ENCODE measurements around the gene MRPL16. TPM values are rescaled to one million over a fixed set of nuclear protein-coding genes. Genes with fewer than 3 reads are reported as not detected.
A peak's percentile ranks its signal among the peaks of the same experiment; 100 is the strongest.
"Not testable (repeated sequence)": the region's sequence is repeated elsewhere in the genome, so short reads cannot be mapped to it uniquely, and the experiment has no call there.

The MRPL16 gene
- polyA plus RNA-seq = 100 to 1,000 TPM in 1 of 4 donors, 10 to 100 TPM in 3; 41.1 to 113 (median 58.6) TPM
- long read RNA-seq, donor 1, transcript MRPL16-201 (4 exons, 1,182 nt) = major isoform, 72 of 75 reads
- long read RNA-seq, donor 1, partial matches to known transcripts = 0 of 75 reads
- long read RNA-seq, donor 1, other reads (novel, unspliced or antisense) = 0 of 75 reads
- long read RNA-seq, donor 2, transcript MRPL16-201 (4 exons, 1,182 nt) = major isoform, 16 of 17 reads
- long read RNA-seq, donor 2, partial matches to known transcripts = 0 of 17 reads
- long read RNA-seq, donor 2, other reads (novel, unspliced or antisense) = 0 of 17 reads
- long read RNA-seq, donor 3, transcript MRPL16-201 (4 exons, 1,182 nt) = major isoform, 25 of 26 reads
- long read RNA-seq, donor 3, partial matches to known transcripts = 0 of 26 reads
- long read RNA-seq, donor 3, other reads (novel, unspliced or antisense) = 0 of 26 reads
- long read RNA-seq, donor 4 = 0 reads
- long read RNA-seq, donor 5, transcript MRPL16-201 (4 exons, 1,182 nt) = major isoform, 11 of 12 reads
- long read RNA-seq, donor 5, partial matches to known transcripts = 0 of 12 reads
- long read RNA-seq, donor 5, other reads (novel, unspliced or antisense) = 0 of 12 reads
- long read RNA-seq, donor 6, transcript MRPL16-201 (4 exons, 1,182 nt) = major isoform, 29 of 29 reads
- long read RNA-seq, donor 6, partial matches to known transcripts = 0 of 29 reads
- long read RNA-seq, donor 6, other reads (novel, unspliced or antisense) = 0 of 29 reads
- long read RNA-seq, donor 7 = 0 reads
- long read RNA-seq, donor 8, partial matches to known transcripts = 0 of 2 reads
- long read RNA-seq, donor 8, other reads (novel, unspliced or antisense) = 0 of 2 reads
- long read RNA-seq, donor 9, partial matches to known transcripts = 0 of 5 reads
- long read RNA-seq, donor 9, other reads (novel, unspliced or antisense) = 0 of 5 reads
- long read RNA-seq, donor 10, transcript MRPL16-201 (4 exons, 1,182 nt) = major isoform, 21 of 22 reads
- long read RNA-seq, donor 10, partial matches to known transcripts = 0 of 22 reads
- long read RNA-seq, donor 10, other reads (novel, unspliced or antisense) = 0 of 22 reads

GRCh38 chr11:59810189-59810910, at the start of gene MRPL16:
Gene MRPL16 (minus strand): TSS chr11:59810778. CDS start chr11:59810658, 120 bp downstream.
- DNase-seq (peak; percentile 97), FAIRE-seq (no peak)
- H3K36me3 ChIP-seq (ENCODE audit: control insufficient read depth in 3 of 3, insufficient read depth in 2 of 3, low read depth in 1 of 3, low read length in 3 of 3) = peaks cover 4 to 12% (median 9%) of the 10 kb centered on the region in 3 donors
- H3K4me3 ChIP-seq (ENCODE audit: low read depth in 1 of 3, low read length in 3 of 3) = peak within 1 kb of the TSS; percentile 48 to 76 (median 60)
- H3K9me3 ChIP-seq (ENCODE audit: control insufficient read depth in 2 of 2, insufficient read depth in 1 of 2, low read depth in 1 of 2, low read length in 1 of 2) = no peaks in the 10 kb centered on the region
- no peaks in the 10 kb centered on the region for H3K27me3 ChIP-seq (ENCODE audit: control insufficient read depth in 3 of 3, insufficient read depth in 3 of 3, low read length in 3 of 3)
- peaks cover 0 to 14% (median 2%) of the 10 kb centered on the region in 3 donors for H3K4me1 ChIP-seq (ENCODE audit: control insufficient read depth in 3 of 3, insufficient read depth in 2 of 3, low read depth in 1 of 3, low read length in 2 of 3)
- WGBS, 3 donors = 0 to 1% (median 1%) methylated on average over 53 to 54 of the region's 54 CpGs
- H3K27ac ChIP-seq (ENCODE audit: low read depth in 1 of 3, low read length in 2 of 3) = peak within 1 kb of the TSS; percentile 84 to 95 (median 91)

- no peaks in the 10 kb centered on the region for H3K4me1 ChIP-seq (ENCODE audit: control insufficient read depth in 3 of 3, insufficient read depth in 2 of 3, low read depth in 1 of 3, low read length in 2 of 3)
- H3K4me3 ChIP-seq (ENCODE audit: low read depth in 1 of 3, low read length in 3 of 3) = no peak overlapping the region
- H3K27ac ChIP-seq (ENCODE audit: low read depth in 1 of 3, low read length in 2 of 3) = no peak overlapping the region
- H3K9me3 ChIP-seq (ENCODE audit: control insufficient read depth in 2 of 2, insufficient read depth in 1 of 2, low read depth in 1 of 2, low read length in 1 of 2) = no peaks in the 10 kb centered on the region
- FAIRE-seq = no peak
- no peaks in the 10 kb centered on the region for H3K36me3 ChIP-seq (ENCODE audit: control insufficient read depth in 3 of 3, insufficient read depth in 2 of 3, low read depth in 1 of 3, low read length in 3 of 3)
- no peaks in the 10 kb centered on the region for H3K27me3 ChIP-seq (ENCODE audit: control insufficient read depth in 3 of 3, insufficient read depth in 3 of 3, low read length in 3 of 3)
- DNase-seq = no peak
These were observed 49.1 kb upstream of the MRPL16 start for GRCh38 chr11:59859673-59860072.

GRCh38 chr11:59857439-59858434, 47.2 kb upstream of the MRPL16 start:
- Histone ChIP-seq H3K4me3 (ENCODE audit: low read depth in 1 of 3, low read length in 3 of 3) (no peak overlapping the region), H3K4me1 (ENCODE audit: control insufficient read depth in 3 of 3, insufficient read depth in 2 of 3, low read depth in 1 of 3, low read length in 2 of 3) (no peaks in the 10 kb centered on the region), H3K36me3 (ENCODE audit: control insufficient read depth in 3 of 3, insufficient read depth in 2 of 3, low read depth in 1 of 3, low read length in 3 of 3) (no peaks in the 10 kb centered on the region), H3K27ac (ENCODE audit: low read depth in 1 of 3, low read length in 2 of 3) (no peak overlapping the region), H3K9me3 (ENCODE audit: control insufficient read depth in 2 of 2, insufficient read depth in 1 of 2, low read depth in 1 of 2, low read length in 1 of 2) (no peaks in the 10 kb centered on the region), H3K27me3 (ENCODE audit: control insufficient read depth in 3 of 3, insufficient read depth in 3 of 3, low read length in 3 of 3) (no peaks in the 10 kb centered on the region)
- FAIRE-seq = no peak
- DNase-seq = peak in 1 of 2 donors; percentile 24
- WGBS, 3 donors = 63 to 68% (median 66%) methylated on average over 10 of the region's 10 CpGs

- no peak for FAIRE-seq
- WGBS, 3 donors = 33 to 58% (median 47%) methylated on average over 2 of the region's 2 CpGs
- H3K4me1 ChIP-seq (ENCODE audit: control insufficient read depth in 3 of 3, insufficient read depth in 2 of 3, low read depth in 1 of 3, low read length in 2 of 3) = no peaks in the 10 kb centered on the region
- no peaks in the 10 kb centered on the region for H3K36me3 ChIP-seq (ENCODE audit: control insufficient read depth in 3 of 3, insufficient read depth in 2 of 3, low read depth in 1 of 3, low read length in 3 of 3)
- H3K27me3 ChIP-seq (ENCODE audit: control insufficient read depth in 3 of 3, insufficient read depth in 3 of 3, low read length in 3 of 3) = no peaks in the 10 kb centered on the region
- H3K27ac ChIP-seq (ENCODE audit: low read depth in 1 of 3, low read length in 2 of 3) = no peak overlapping the region
- no peak overlapping the region for H3K4me3 ChIP-seq (ENCODE audit: low read depth in 1 of 3, low read length in 3 of 3)
- H3K9me3 ChIP-seq (ENCODE audit: control insufficient read depth in 2 of 2, insufficient read depth in 1 of 2, low read depth in 1 of 2, low read length in 1 of 2) = no peaks in the 10 kb centered on the region
- DNase-seq = no peak
These were observed 44.3 kb upstream of the MRPL16 start for GRCh38 chr11:59854871-59855270.

- 92 to 95% (median 93%) methylated on average over 5 of the region's 5 CpGs for WGBS, 3 donors
- FAIRE-seq; H3K36me3 ChIP-seq (ENCODE audit: control insufficient read depth in 3 of 3, insufficient read depth in 2 of 3, low read depth in 1 of 3, low read length in 3 of 3); H3K27ac ChIP-seq (ENCODE audit: low read depth in 1 of 3, low read length in 2 of 3); DNase-seq; H3K9me3 ChIP-seq (ENCODE audit: control insufficient read depth in 2 of 2, insufficient read depth in 1 of 2, low read depth in 1 of 2, low read length in 1 of 2); H3K4me3 ChIP-seq (ENCODE audit: low read depth in 1 of 3, low read length in 3 of 3); H3K27me3 ChIP-seq (ENCODE audit: control insufficient read depth in 3 of 3, insufficient read depth in 3 of 3, low read length in 3 of 3): not testable (repeated sequence)
- peaks cover 0 to 11% (median 2%) of the 10 kb centered on the region in 3 donors for H3K4me1 ChIP-seq (ENCODE audit: control insufficient read depth in 3 of 3, insufficient read depth in 2 of 3, low read depth in 1 of 3, low read length in 2 of 3)
These were observed 40.8 kb upstream of the MRPL16 start for GRCh38 chr11:59851416-59851815.

- peaks cover 0 to 11% (median 2%) of the 10 kb centered on the region in 3 donors for H3K4me1 ChIP-seq (ENCODE audit: control insufficient read depth in 3 of 3, insufficient read depth in 2 of 3, low read depth in 1 of 3, low read length in 2 of 3)
- not testable (repeated sequence) for H3K27me3 ChIP-seq (ENCODE audit: control insufficient read depth in 3 of 3, insufficient read depth in 3 of 3, low read length in 3 of 3); FAIRE-seq; H3K36me3 ChIP-seq (ENCODE audit: control insufficient read depth in 3 of 3, insufficient read depth in 2 of 3, low read depth in 1 of 3, low read length in 3 of 3); H3K4me3 ChIP-seq (ENCODE audit: low read depth in 1 of 3, low read length in 3 of 3); DNase-seq; H3K9me3 ChIP-seq (ENCODE audit: control insufficient read depth in 2 of 2, insufficient read depth in 1 of 2, low read depth in 1 of 2, low read length in 1 of 2)
- 91 to 93% (median 92%) methylated on average over 2 of the region's 2 CpGs for WGBS, 3 donors
- peak overlapping the region in 2 of 3 donors; percentile 61 to 67 for H3K27ac ChIP-seq (ENCODE audit: low read depth in 1 of 3, low read length in 2 of 3)
These were observed 39.0 kb upstream of the MRPL16 start for GRCh38 chr11:59849551-59849950.

GRCh38 chr11:59849129-59849528, 38.6 kb upstream of the MRPL16 start:
- Histone ChIP-seq H3K9me3 (ENCODE audit: control insufficient read depth in 2 of 2, insufficient read depth in 1 of 2, low read depth in 1 of 2, low read length in 1 of 2) (no peaks in the 10 kb centered on the region), H3K27me3 (ENCODE audit: control insufficient read depth in 3 of 3, insufficient read depth in 3 of 3, low read length in 3 of 3) (no peaks in the 10 kb centered on the region), H3K36me3 (ENCODE audit: control insufficient read depth in 3 of 3, insufficient read depth in 2 of 3, low read depth in 1 of 3, low read length in 3 of 3) (no peaks in the 10 kb centered on the region), H3K4me1 (ENCODE audit: control insufficient read depth in 3 of 3, insufficient read depth in 2 of 3, low read depth in 1 of 3, low read length in 2 of 3) (peaks cover 0 to 11% (median 2%) of the 10 kb centered on the region in 3 donors), H3K4me3 (ENCODE audit: low read depth in 1 of 3, low read length in 3 of 3) (no peak overlapping the region), H3K27ac (ENCODE audit: low read depth in 1 of 3, low read length in 2 of 3) (peak overlapping the region in 2 of 3 donors; percentile 61 to 67)
- DNase-seq = peak; percentile 86 to 90
- FAIRE-seq = no peak
- 12 to 15% (median 13%) methylated on average over 2 of the region's 2 CpGs for WGBS, 3 donors

Measured in small intestine (tissue), 16 donors.